Activated CD8-positive, alpha-beta memory T cell treated with anti-CD3 and anti-CD28 coated beads, Interleukin-2, amount 50 U/mL, for 4 hours (primary cell): Measurements from ENCODE around the gene ASB18.
"Not testable (repeated sequence)": the region's sequence is repeated elsewhere in the genome, so short reads cannot be mapped to it uniquely, and the experiment has no call there.

Experiments used
- DNase-seq: peaks from one replicate; pipeline ENCODE4 v3.0.0-alpha.2; 2020

The ASB18 gene

GRCh38 chr2:236264256-236264655, at the start of gene ASB18:
TSS of gene ASB18 (minus strand) at chr2:236264406. CDS start at chr2:236264345, 61 bp downstream.
- DNase-seq = no peak

- no peak for DNase-seq
Observed at GRCh38 chr2:236311286-236311685, 47.1 kb upstream of the ASB18 start.

- DNase-seq = no peak
Observed at GRCh38 chr2:236309669-236310029, 45.4 kb upstream of the ASB18 start.

GRCh38 chr2:236308855-236309668, 44.9 kb upstream of the ASB18 start:
- DNase-seq = no peak

GRCh38 chr2:236307641-236308040, 43.4 kb upstream of the ASB18 start:
- no peak for DNase-seq

- DNase-seq = no peak
Observed at GRCh38 chr2:236306825-236307540, 42.8 kb upstream of the ASB18 start.

- no peak for DNase-seq
Observed at GRCh38 chr2:236305964-236306605, 41.9 kb upstream of the ASB18 start.

GRCh38 chr2:236305531-236305930, 41.3 kb upstream of the ASB18 start:
- no peak for DNase-seq

- no peak for DNase-seq
Observed at GRCh38 chr2:236303935-236304334, 39.7 kb upstream of the ASB18 start.

- no peak for DNase-seq
Observed at GRCh38 chr2:236302555-236302954, 38.3 kb upstream of the ASB18 start.

- DNase-seq = no peak
Observed at GRCh38 chr2:236298924-236299475, 34.8 kb upstream of the ASB18 start.

GRCh38 chr2:236295481-236295880, 31.3 kb upstream of the ASB18 start:
- DNase-seq = no peak

- DNase-seq = no peak
Observed at GRCh38 chr2:236294647-236295046, 30.4 kb upstream of the ASB18 start.

- no peak for DNase-seq
Observed at GRCh38 chr2:236293241-236293810, 29.1 kb upstream of the ASB18 start.

GRCh38 chr2:236291911-236292310, 27.7 kb upstream of the ASB18 start:
- no peak for DNase-seq

GRCh38 chr2:236291476-236291875, 27.3 kb upstream of the ASB18 start:
- DNase-seq = no peak

GRCh38 chr2:236290742-236291425, 26.7 kb upstream of the ASB18 start:
- no peak for DNase-seq

GRCh38 chr2:236289766-236290462, 25.7 kb upstream of the ASB18 start:
- DNase-seq = no peak

GRCh38 chr2:236288373-236288772, 24.2 kb upstream of the ASB18 start:
- not testable (repeated sequence) for DNase-seq

GRCh38 chr2:236287656-236288055, 23.4 kb upstream of the ASB18 start:
- DNase-seq = no peak

GRCh38 chr2:236286873-236287545, 22.8 kb upstream of the ASB18 start:
- no peak for DNase-seq
